Kasumi-1 (cell line): Measurements from ENCODE around the gene SPA17.

ENCODE experiments used
- DNase-seq, 2 experiments: peaks; one replicate each; lab custom pipeline; 2025; lab: John Stamatoyannopoulos, UW

The SPA17 gene

GRCh38 chr11:124724979-124725718 is 51.4 kb downstream of the SPA17 start:
- peak; percentile 53 to 67 for DNase-seq

GRCh38 chr11:124725719-124726105 is 52.0 kb downstream of the SPA17 start:
- peak; percentile 69 to 84 for DNase-seq

- DNase-seq = no peak
These were observed 53.8 kb downstream of the SPA17 start for GRCh38 chr11:124727474-124727873.

GRCh38 chr11:124728134-124728533 is 54.4 kb downstream of the SPA17 start:
- no peak for DNase-seq

- DNase-seq = no peak
These were observed 55.9 kb downstream of the SPA17 start for GRCh38 chr11:124729571-124729970.

- peak; percentile 57 to 78 for DNase-seq
These were observed 58.5 kb downstream of the SPA17 start for GRCh38 chr11:124732230-124732629.

- peak; percentile 81 to 83 for DNase-seq
These were observed 63.0 kb downstream of the SPA17 start for GRCh38 chr11:124736736-124737135.

GRCh38 chr11:124737638-124738305 is 64.1 kb downstream of the SPA17 start:
- DNase-seq = no peak

GRCh38 chr11:124738713-124739478 is 65.2 kb downstream of the SPA17 start:
- no peak for DNase-seq

GRCh38 chr11:124739479-124740276 is 66.0 kb downstream of the SPA17 start, which contains the start of gene NRGN:
NRGN (plus strand) TSS chr11:124739942; CDS start chr11:124740085, 143 bp downstream.
- peak; percentile 82 to 92 for DNase-seq

GRCh38 chr11:124740277-124740882 is 66.7 kb downstream of the SPA17 start:
- DNase-seq = peak; percentile 73 to 82

GRCh38 chr11:124742555-124742954 is 68.9 kb downstream of the SPA17 start:
- DNase-seq = no peak

GRCh38 chr11:124743050-124743449 is 69.3 kb downstream of the SPA17 start:
- no peak for DNase-seq

GRCh38 chr11:124745270-124745834 is 71.6 kb downstream of the SPA17 start:
- DNase-seq = no peak

- DNase-seq = peak; percentile 19 to 52
These were observed 72.3 kb downstream of the SPA17 start for GRCh38 chr11:124745835-124746620.

- peak; percentile 59 to 63 for DNase-seq
These were observed 73.0 kb downstream of the SPA17 start for GRCh38 chr11:124746621-124747243.
